Liver (tissue), 9 donors: ENCODE data around the gene RAB30. TPM values are rescaled to one million over a fixed set of nuclear protein-coding genes. Genes with fewer than 3 reads are reported as not detected.

ENCODE experiments used
- DNase-seq: peaks from one replicate; pipeline ENCODE4 v3.0.0-alpha.2; 2017; ENCODE audit warnings: low spot score
- H3K27ac ChIP-seq, 2 donors: one replicate each; pipeline ENCODE4 v1.7.0; 2013; ENCODE audit warnings: inconsistent platforms in 2 of 2, low read length in 2 of 2, control low read depth in 1 of 2, low read depth in 1 of 2, mild to moderate bottlenecking in 1 of 2
- H3K27me3 ChIP-seq, 4 donors: one replicate each; pipeline versions ENCODE4 v1.6.1 to v1.7.0; 2013; ENCODE audit warnings: low read length in 3 of 4, inconsistent platforms in 1 of 4, mild to moderate bottlenecking in 1 of 4, moderate library complexity in 1 of 4; ENCODE audit not compliant: control insufficient read depth in 4 of 4, insufficient read depth in 4 of 4
- H3K36me3 ChIP-seq, 4 donors: one replicate each; pipeline versions ENCODE4 v1.6.1 to v1.7.0; 2013; ENCODE audit warnings: low read length in 3 of 4, mild to moderate bottlenecking in 3 of 4, low read depth in 1 of 4, moderate library complexity in 1 of 4; ENCODE audit not compliant: control insufficient read depth in 4 of 4, insufficient read depth in 3 of 4
- H3K4me1 ChIP-seq, 4 donors: one replicate each; pipeline versions ENCODE4 v1.6.1 to v1.7.0; 2013; ENCODE audit warnings: low read length in 3 of 4, mild to moderate bottlenecking in 3 of 4, moderate library complexity in 1 of 4; ENCODE audit not compliant: control insufficient read depth in 4 of 4, insufficient read depth in 4 of 4
- H3K4me3 ChIP-seq, 3 donors: one replicate each; pipeline versions ENCODE4 v1.6.1 to v1.7.0; 2013; ENCODE audit warnings: low read length in 3 of 3, control low read depth in 1 of 3, low read depth in 1 of 3, mild to moderate bottlenecking in 1 of 3
- H3K9ac ChIP-seq, 2 donors: one replicate each; pipeline ENCODE4 v1.7.0; 2013; ENCODE audit warnings: low read length in 2 of 2, mild to moderate bottlenecking in 2 of 2, moderate library complexity in 2 of 2, control low read depth in 1 of 2, low read depth in 1 of 2
- H3K9me3 ChIP-seq, 4 donors: one replicate each; pipeline versions ENCODE4 v1.6.1 to v1.7.0; 2013; ENCODE audit warnings: low read length in 3 of 4; ENCODE audit not compliant: control insufficient read depth in 4 of 4
- ATF3 ChIP-seq: IDR thresholded peaks from 2 replicates; pipeline ENCODE4 v1.6.1; 2016; ENCODE audit warnings: antibody characterized with exemption
- CTCF ChIP-seq: fragments of 150-350 bp; IDR thresholded peaks from 2 replicates; pipeline ENCODE4 v1.5.1; 2017; ENCODE audit warnings: improper control_type of control experiment, low read depth, low read length; ENCODE audit not compliant: missing input control
- EGR1 ChIP-seq, 2 donors: IDR thresholded peaks; 2 replicates each; pipeline ENCODE4 v1.6.1; 2016 to 2018; ENCODE audit warnings: antibody characterized with exemption in 2 of 2, low read depth in 2 of 2
- FOXA1 ChIP-seq: IDR thresholded peaks from 2 replicates; pipeline ENCODE4 v1.6.1; 2016; ENCODE audit warnings: antibody characterized with exemption
- FOXA2 ChIP-seq: IDR thresholded peaks from 2 replicates; pipeline ENCODE4 v1.6.1; 2016; ENCODE audit warnings: antibody characterized with exemption
- GABPA ChIP-seq, 2 donors: IDR thresholded peaks in 1 of 2; conservative IDR thresholded peaks in 1 of 2; 2 replicates each; pipeline ENCODE4 v1.6.1; 2016; ENCODE audit warnings: antibody characterized with exemption in 2 of 2, mild to moderate bottlenecking in 1 of 2, moderate library complexity in 1 of 2
- HNF4A ChIP-seq, 2 donors: conservative IDR thresholded peaks; 2 replicates each; pipeline ENCODE4 v1.6.1; 2016; ENCODE audit warnings: antibody characterized with exemption in 2 of 2, mild to moderate bottlenecking in 2 of 2
- HNF4G ChIP-seq: IDR thresholded peaks from 2 replicates; pipeline ENCODE4 v1.6.1; 2016; ENCODE audit warnings: antibody characterized with exemption
- JUND ChIP-seq, 2 donors: IDR thresholded peaks; 2 replicates each; pipeline ENCODE4 v1.6.1; 2016; ENCODE audit warnings: antibody characterized with exemption in 2 of 2
- MAX ChIP-seq: IDR thresholded peaks from 2 replicates; pipeline ENCODE4 v1.6.1; 2016; ENCODE audit warnings: antibody characterized with exemption
- NR2F2 ChIP-seq: IDR thresholded peaks from 2 replicates; pipeline ENCODE4 v1.6.1; 2016; ENCODE audit warnings: antibody characterized with exemption
- RAD21 ChIP-seq, 2 donors: IDR thresholded peaks; 2 replicates each; pipeline ENCODE4 v1.6.1; 2016; ENCODE audit warnings: antibody characterized with exemption in 2 of 2, mild to moderate bottlenecking in 2 of 2
- REST ChIP-seq: IDR thresholded peaks from 2 replicates; pipeline ENCODE4 v1.6.1; 2016; ENCODE audit warnings: antibody characterized with exemption, mild to moderate bottlenecking
- RXRA ChIP-seq, 2 donors: IDR thresholded peaks; 2 replicates each; pipeline ENCODE4 v1.6.1; 2017 to 2018; ENCODE audit warnings: antibody characterized with exemption in 2 of 2, mild to moderate bottlenecking in 1 of 2
- SP1 ChIP-seq: IDR thresholded peaks from 2 replicates; pipeline ENCODE4 v1.6.1; 2018; ENCODE audit warnings: antibody characterized with exemption, mild to moderate bottlenecking
- TAF1 ChIP-seq: conservative IDR thresholded peaks from 2 replicates; pipeline ENCODE4 v1.6.1; 2016; ENCODE audit warnings: antibody characterized with exemption, mild to moderate bottlenecking
- YY1 ChIP-seq: IDR thresholded peaks from 2 replicates; pipeline ENCODE4 v1.6.1; 2016; ENCODE audit warnings: antibody characterized with exemption, mild to moderate bottlenecking
- ZBTB33 ChIP-seq: IDR thresholded peaks from 2 replicates; pipeline ENCODE4 v1.6.1; 2016; ENCODE audit warnings: antibody characterized with exemption
- WGBS: extraction: QIAGEN DNeasy Blood & Tissue Kit; methylation state at CpG from one replicate; pipeline ENCODE4 v1.1.7; 2013; 5-methylcytosine and 5-hydroxymethylcytosine counted together
- polyA plus RNA-seq, 2 donors: library from polyadenylated mRNA; stranded (reverse) in 1 of 2; unstranded in 1 of 2; fragments of 200-250 nt in 1 of 2; fragments of >200 nt in 1 of 2; fragmentation: Nextera tagmentation in 1 of 2; extraction: Ambion mirVana in 1 of 2; gene quantifications; one replicate each; pipeline versions ENCODE4 v1.2.1 to v1.2.3, GENCODE V29; 2013 to 2015
- total RNA-seq, 2 donors: library from RNA; depleted of rRNA; stranded (reverse); fragments of >200 nt; gene quantifications; one replicate each; pipeline ENCODE4 v1.2.3, GENCODE V29; 2014
- donor health status: healthy.
- donor health status: healthy.
- donor health status: healthy.
- donor health status: healthy.
- donor health status: healthy.

Gene RAB30
- total and polyA plus RNA-seq, 4 donors: 2.4 to 5.4 (median 3.2) TPM

GRCh38 chr11:82988936-82989627 is 82.6 kb downstream of the RAB30 start:
- Histone ChIP-seq H3K4me3 (no peak overlapping the region), H3K36me3 (peaks cover 0 to 17% (median 4%) of the 10 kb centered on the region in 4 donors), H3K27ac (no peak overlapping the region), H3K9ac (no peak overlapping the region), H3K4me1 (no peaks in the 10 kb centered on the region), H3K9me3 (no peaks in the 10 kb centered on the region), H3K27me3 (no peaks in the 10 kb centered on the region)
- no peak for DNase-seq
- 78% methylated on average over 7 of the region's 7 CpGs for WGBS
- no peak for TF ChIP-seq CTCF
- TF ChIP-seq GABPA (IDR thresholded peaks at IDR 0.05 in 1 of 2, conservative IDR thresholded peaks at IDR 0.05 in 1 of 2): no peak
- TF ChIP-seq NR2F2: no peak
- no peak for TF ChIP-seq RAD21 (IDR thresholded peaks at IDR 0.05)

GRCh38 chr11:82987997-82988396 is 83.7 kb downstream of the RAB30 start:
- no peak for DNase-seq
- Histone ChIP-seq H3K9me3 (no peaks in the 10 kb centered on the region), H3K27me3 (no peaks in the 10 kb centered on the region), H3K27ac (no peak overlapping the region), H3K4me3 (no peak overlapping the region), H3K9ac (no peak overlapping the region), H3K36me3 (peaks cover 0 to 13% (median 4%) of the 10 kb centered on the region in 4 donors), H3K4me1 (no peaks in the 10 kb centered on the region)
- WGBS: 97% methylated on average over 2 of the region's 2 CpGs
- no peak for TF ChIP-seq SP1
- TF ChIP-seq EGR1 (IDR thresholded peaks at IDR 0.05; ENCODE audit: low read depth in 2 of 2): no peak
- no peak for TF ChIP-seq ZBTB33
- no peak for TF ChIP-seq RAD21 (IDR thresholded peaks at IDR 0.05)
- TF ChIP-seq MAX: no peak
- TF ChIP-seq CTCF: no peak
- TF ChIP-seq HNF4G: no peak
- TF ChIP-seq TAF1: no peak
- TF ChIP-seq YY1: no peak
- TF ChIP-seq ATF3: no peak
- TF ChIP-seq JUND (IDR thresholded peaks at IDR 0.05): no peak
- no peak for TF ChIP-seq HNF4A (conservative IDR thresholded peaks at IDR 0.05)
- TF ChIP-seq FOXA2: no peak
- no peak for TF ChIP-seq FOXA1
- no peak for TF ChIP-seq NR2F2
- no peak for TF ChIP-seq RXRA (IDR thresholded peaks at IDR 0.05)
- no peak for TF ChIP-seq GABPA (IDR thresholded peaks at IDR 0.05 in 1 of 2, conservative IDR thresholded peaks at IDR 0.05 in 1 of 2)
- TF ChIP-seq REST: no peak
